ENCODE measurements around the gene ENTHD1.

The ENTHD1 gene, protein sequence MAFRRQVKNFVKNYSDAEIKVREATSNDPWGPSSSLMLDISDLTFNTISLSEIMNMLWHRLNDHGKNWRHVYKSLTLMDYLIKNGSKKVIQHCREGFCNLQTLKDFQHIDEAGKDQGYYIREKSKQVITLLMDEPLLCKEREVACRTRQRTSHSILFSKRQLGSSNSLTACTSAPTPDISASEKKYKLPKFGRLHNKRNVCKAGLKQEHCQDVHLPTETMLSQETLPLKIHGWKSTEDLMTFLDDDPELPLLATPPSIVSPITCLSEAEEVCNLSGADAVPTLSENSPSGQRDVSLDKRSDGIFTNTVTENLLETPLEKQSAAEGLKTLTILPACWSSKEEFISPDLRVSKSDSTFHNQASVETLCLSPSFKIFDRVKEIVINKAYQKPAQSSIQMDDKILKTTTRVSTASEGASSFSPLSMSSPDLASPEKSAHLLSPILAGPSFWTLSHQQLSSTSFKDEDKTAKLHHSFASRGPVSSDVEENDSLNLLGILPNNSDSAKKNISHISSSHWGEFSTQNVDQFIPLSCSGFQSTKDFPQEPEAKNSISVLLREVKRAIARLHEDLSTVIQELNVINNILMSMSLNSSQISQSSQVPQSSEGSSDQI

DNA sequence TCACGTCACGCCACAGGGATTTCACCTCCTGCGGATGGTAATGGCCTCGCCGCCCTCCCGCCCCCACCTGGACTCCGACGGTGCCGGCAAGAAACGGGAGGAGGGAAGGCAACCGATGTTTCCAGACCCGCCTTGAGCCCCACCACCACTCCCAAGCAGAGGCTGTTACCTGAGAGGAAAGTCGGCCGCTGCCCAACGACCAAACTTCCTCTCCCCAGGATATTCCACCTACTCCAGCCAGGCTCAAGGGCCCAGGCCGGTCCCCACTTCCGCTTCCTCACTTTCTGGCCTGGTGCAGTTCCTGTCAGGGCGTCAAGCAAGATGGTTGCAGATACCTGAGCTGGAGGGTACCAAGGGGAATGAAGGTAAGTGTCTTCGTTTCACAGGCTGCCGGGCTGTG is at the start of gene ENTHD1:
TSS of gene ENTHD1 (minus strand) at position 235 of the 400 bp plus-strand sequence. CDS start 6,012 bp downstream, outside the sequence.
- no peak for DNase-seq (ENCODE audit: low read depth)

DNA sequence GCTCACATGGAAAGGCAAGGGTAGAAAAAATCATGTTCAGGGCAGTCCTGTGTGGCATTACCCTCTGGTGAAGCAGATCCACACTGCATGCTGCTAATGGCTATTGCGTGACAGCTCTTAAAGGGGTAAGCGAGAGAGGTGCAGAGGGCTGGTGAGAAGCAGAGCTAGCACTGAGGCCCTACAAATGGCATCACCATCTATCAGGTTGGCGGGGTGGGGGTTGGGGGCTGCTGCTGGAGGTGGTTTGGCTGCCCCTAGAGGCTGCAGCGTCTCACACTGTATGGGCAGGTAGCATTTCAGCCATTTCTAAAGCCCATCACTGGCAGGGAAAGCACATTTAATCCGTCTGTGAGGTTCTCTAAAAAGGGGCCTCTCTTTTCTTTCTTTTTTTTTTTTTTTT is 49.8 kb upstream of the ENTHD1 start:
- no peak for DNase-seq (ENCODE audit: low read depth)

DNA sequence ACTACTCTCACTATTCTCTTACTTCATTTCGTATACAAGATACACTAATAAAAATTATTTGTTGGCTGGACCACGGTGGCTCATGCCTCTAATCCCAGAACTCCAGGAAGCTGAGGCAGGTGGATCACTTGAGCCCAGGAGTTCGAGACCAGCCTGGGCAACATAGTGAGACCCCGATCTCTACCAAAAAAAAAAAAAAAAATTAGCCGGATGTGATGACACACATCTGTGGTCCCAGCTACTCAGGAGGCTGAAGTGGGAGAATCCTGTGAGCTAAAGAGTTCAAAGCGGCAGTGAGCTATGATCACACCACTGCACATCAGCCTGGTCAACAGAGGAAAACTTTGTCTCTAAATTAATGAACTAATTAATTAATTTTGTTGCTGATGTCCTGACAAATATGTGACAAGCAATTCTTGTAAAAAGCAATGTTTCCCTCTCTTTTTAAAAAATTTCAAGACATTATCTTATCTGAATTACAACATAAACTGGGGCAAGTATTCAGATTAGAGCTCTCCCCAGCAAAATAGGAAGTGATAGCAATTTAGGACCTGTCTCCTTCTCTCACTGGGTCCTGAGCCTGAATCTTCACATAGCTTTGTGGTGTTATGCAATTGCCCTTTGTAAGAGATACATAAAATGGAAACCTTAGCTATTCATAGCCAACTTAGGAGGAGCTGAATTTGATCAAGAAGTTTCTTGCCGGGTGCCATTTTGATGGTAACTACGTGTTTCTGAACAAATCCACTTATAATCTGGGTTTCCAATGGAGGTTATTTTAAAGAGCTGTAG is 49.1 kb upstream of the ENTHD1 start:
- DNase-seq (ENCODE audit: low read depth) = no peak

DNA sequence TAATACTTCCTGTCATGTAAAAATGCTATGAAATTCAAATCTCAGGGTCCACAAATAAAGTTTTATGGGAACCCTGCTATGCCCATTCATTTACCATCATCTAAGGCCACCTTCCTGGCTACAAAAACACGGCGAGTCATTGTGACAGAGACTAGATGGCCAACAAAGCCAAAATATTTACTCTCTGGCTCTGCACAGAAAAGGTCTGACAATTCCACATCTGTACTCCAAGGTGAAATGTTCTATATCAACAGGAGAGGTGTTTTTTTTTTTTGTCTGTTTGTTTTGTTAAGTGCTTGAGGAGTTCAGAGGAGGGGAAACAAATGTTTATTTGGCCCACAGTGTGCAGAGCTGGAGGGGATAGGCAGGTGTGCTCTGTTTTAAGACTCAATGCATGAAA is 48.0 kb upstream of the ENTHD1 start:
- no peak for DNase-seq (ENCODE audit: low read depth)

DNA sequence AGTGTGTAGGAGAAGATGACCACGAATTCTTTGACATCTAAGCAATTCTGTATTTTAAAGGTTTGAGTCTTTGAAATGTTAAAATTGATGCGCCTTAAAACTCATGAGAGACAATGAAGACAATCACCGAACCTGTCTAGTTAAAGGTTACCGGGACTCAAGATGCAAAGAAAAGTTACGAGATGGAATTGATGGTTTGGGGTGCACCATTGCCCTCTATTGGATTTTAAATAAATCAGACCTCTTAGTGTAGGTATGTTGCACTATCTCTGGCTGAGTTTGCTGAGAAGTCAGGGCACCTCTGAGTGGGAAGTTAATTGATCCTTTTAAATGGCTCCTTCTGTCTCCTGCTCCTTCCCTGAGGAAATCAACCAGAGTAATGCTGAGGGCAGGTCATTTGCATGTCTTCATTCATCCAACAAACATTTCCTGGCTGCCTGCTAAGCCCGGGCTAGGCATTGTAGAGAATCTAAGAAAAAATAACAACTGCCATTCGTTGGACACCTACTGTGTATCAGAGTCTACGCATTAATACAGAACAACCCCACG is 47.3 kb upstream of the ENTHD1 start:
- no peak for DNase-seq (ENCODE audit: low read depth)

DNA sequence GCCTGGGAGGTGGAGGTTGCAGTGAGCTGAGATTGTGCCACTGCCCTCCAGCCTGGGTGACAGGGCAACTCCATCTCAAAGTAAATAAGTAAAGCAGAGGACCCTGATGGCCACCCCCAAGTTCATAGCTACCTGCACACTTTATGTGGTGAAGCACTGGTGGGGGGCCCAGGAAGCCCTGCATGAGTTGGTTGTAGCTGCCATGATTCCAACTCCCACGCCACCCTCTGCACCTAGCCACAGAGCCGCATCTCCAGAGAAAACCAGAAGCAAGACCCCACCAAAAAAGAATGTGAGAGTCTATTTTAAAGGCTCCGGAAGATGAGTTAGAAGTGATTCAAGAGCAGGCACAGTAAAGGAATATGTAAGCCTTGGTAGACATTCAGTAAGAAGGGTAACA is 46.3 kb upstream of the ENTHD1 start:
- DNase-seq (ENCODE audit: low read depth) = no peak

DNA sequence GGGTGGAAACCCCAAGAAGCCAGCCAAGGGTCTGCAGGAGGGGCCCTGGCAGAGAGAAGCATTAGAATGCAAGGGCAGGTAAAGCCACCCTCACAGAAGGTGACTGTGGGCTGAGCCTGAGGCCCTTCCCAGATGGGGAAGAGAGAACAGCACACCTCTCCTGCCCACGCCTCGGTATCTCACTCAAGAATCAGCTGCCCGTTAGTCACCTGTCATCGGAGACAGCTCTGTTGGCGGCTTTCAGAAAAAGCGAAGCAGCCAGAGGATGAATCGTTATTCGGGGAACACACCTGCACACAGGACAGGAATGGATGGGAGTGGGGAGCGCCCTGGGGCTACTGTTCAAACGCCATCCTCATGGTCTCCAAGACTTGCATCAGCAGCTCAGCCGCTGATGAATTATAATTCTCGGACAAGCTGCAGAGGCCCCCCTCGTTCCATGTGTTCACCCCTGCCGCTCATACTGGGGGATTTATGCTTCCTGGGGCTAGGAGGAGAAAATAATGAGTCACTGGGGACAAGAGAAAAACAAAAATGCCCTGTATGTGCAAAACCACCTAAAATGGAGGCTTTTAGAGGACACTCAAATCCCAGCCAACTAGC is 45.0 kb upstream of the ENTHD1 start:
- no peak for DNase-seq (ENCODE audit: low read depth)

DNA sequence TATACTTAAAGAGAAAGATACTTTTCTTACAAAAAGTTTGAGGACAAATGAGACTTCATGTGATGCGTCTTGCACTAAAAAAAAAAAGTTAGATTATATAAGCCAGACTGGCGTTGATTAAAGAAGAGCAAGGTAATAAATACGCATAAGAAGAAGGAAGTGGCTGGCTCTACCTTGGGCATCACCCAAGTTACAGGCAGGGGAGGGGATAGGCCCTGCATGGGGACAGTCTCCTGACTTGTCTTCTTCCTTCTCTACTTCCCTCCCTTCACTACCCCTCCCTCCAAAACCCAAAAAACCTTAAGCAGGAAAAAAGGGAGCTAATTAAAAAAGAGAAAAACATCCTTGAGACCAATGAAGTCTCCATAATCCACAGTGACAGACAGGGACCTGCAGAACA is 44.3 kb upstream of the ENTHD1 start:
- no peak for DNase-seq (ENCODE audit: low read depth)

DNA sequence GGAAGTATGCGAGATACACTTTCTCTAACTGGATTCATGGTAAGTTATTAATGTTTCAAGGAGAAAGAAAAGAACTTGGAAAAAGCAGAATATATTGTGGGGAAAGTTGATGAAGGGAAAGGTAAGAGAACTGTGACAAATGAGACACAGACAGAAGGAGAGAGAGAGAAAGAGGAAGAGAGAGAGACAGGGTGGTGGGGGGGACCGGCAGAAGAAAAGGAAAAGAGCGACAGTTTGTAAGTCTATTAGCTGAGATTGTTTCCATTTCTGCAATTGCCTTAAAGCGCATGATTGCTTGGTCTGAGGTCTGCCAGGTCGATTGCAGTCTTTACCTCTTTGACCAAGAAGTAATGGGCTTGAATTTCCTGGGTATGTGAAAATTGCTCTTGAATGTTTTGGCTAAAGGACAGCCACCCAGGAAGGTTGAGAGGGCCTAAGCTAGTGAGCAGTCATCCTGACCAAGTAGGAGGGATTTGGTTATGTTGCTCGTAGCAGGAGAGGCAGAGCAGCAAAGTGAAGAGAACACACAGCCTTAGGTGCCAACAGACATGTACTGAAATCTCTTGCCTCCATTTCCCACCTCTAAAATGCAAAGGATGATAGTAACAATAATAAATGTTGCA is 43.1 kb upstream of the ENTHD1 start:
- DNase-seq (ENCODE audit: low read depth) = no peak

DNA sequence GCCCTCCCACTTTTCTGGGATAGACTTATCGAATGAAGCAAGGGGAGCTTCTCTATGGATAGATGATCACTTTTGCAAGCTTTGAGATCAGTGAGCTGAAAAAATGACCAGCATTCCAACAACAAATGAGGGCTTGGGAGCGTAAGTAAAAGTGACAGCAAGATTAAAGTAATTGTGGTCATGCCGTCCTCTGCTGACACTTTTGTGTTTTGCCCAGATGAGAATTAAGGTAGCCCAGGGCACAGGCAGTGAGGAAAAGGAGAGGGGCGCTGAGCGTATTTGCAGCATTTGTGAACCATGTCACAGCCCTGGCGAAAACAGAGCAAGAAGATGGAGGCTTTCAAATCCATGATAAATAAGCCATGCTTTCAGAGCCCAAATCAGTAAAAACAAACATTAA is 42.1 kb upstream of the ENTHD1 start:
- no peak for DNase-seq (ENCODE audit: low read depth)

DNA sequence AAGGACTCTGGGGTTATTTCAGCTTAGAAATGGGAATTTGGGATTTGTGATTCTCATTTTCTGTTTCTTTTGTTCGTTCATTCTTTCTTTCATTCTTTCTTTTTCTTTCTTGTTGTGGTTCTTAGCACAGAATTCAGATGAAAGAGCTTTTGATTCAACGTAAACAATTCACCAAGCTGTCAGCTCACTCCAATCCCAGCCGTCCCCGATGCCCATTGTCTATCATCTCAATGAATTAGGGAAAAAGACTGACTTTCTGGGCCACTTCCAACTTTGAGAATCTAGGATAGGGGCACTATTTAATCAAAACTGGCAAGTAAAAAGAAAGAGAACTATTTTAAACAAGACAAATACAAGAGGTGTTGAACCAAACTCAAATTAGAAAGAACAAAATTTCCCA is 41.6 kb upstream of the ENTHD1 start:
- DNase-seq (ENCODE audit: low read depth) = no peak

DNA sequence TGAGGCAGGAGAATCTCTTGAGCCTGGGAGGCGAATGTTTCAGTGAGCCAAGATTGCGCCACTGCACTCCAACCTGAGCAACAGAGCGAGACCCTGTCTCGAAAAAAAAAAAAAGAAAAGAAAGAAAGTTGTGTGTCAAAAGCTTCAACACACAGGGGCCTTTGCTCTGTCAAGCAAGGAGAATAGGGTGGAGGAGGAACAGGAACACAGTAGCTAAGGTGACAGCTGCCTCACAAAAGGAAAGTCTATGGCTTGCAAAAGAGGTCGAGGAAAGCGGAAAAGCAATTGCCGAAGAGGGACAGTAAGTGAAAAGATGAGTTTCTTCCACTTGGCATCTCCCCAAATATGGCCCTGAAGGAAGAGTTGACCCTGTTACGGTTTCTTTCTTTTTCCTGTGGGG is 40.2 kb upstream of the ENTHD1 start:
- no peak for DNase-seq (ENCODE audit: low read depth)

DNA sequence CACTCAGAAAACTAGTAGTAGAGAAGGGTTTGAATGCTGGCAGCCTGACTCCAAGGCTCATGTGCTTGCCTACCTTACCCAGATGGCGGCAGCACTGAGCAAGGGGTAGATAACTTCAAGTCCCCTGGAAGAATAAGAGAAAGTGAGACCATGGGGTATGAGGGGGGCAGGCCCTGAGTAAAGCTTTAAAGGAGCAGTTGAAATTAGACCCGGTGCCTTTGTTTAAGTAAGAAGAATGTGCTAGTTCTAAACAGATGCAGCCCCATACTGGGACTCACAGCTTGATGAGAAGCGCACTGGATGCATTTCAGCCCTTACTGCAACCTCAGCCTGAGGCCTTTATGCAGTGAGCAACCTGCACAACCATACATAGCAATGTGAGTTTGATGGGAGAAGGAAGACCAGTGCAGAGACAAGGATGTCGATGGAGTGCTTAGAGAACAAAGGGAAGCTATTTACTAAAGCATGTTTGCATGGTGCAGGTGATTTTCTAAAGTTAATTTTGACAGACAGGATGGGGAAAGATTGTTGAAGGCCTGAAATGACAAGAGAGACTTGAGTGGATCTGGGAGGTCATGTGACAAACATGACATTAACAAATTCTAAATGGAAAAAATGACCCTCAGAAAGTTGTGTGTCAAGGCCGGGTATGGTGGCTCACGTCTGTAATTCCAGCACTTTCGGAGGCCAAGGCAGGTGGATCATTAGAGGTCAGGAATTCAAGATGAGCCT is 39.5 kb upstream of the ENTHD1 start:
- peak; percentile 0 for DNase-seq (ENCODE audit: low read depth)

DNA sequence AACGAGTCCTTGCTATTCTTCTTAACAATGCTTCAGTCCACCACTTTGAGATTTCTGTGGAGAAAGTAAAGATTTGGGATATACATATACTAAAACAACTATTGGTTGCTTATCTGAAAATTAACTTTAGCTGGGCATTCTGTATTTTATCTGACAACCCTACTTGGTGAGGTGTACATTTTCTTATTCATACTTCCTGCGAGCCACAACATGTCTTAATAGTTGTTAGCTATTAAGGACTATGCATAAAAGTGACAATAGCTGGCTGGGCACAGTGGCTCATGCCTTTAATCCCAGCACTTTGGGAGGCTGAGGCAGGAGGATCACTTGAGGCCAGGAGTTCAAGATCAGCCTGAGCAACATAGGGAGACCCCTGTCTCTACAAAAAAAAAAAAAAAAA is 38.6 kb upstream of the ENTHD1 start:
- DNase-seq (ENCODE audit: low read depth) = no peak

DNA sequence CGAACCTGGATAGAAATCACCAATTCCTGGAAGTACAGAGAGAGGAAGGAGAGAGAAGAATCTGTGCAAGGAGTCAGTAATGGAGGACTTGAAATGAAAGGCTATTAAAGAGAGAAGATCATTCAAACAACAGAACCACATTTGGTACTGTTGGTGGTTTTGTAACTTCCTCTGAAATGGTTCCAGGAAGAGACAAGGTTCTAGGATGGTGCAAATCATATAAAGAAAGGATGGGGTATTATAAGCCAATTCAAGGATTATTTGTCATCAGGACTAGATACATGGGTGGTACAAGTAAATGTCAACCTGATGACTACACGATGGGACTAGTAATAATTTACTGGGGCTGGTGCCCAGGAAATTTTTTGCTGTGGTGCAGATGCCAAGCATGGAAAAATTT is 37.7 kb upstream of the ENTHD1 start:
- no peak for DNase-seq (ENCODE audit: low read depth)

DNA sequence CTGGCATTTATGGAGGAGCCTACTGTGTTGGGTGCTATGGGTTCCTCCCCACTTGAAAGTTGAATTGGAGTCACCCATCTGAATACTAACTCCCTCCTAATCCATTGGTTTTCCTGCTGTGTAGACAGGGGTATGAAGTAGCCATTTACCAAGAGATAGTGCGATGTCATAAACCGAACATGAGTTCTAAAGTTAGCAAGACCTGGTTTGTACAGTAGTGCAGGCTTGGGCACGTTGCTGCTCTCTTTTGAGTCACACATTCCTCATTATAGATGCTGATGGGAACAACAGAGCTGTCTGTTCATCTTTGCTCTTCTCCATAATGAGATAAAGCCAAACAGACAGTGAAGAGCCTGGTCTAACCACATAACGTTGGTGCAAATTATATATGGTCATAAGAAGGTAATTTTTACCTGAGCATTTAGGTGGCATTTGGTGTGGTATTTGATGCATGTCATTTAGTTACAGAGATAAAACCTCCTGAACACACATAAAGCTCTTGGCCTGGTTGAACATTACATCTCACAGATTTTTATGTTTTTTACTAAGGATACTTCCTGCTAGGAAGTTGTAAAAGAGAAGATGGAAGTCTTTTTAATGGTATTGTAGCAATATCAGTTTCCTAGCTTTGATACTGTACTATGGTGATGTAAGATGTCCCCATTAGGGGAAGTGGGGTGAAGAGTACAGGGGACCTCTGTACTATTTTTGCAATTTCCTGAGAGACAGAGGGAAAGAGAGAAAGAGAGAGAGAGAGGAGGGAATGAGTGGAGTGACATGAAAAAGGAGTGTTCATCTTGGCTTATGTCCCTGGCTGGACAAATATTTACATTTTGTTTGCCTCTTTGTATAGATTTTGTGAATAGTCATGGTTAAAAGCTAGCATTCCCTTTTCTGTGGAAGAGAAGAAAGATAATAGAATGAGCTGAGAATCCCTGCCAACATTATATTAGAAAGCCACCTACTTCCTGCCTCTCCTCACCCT is 35.3 kb upstream of the ENTHD1 start:
- DNase-seq (ENCODE audit: low read depth) = no peak

DNA sequence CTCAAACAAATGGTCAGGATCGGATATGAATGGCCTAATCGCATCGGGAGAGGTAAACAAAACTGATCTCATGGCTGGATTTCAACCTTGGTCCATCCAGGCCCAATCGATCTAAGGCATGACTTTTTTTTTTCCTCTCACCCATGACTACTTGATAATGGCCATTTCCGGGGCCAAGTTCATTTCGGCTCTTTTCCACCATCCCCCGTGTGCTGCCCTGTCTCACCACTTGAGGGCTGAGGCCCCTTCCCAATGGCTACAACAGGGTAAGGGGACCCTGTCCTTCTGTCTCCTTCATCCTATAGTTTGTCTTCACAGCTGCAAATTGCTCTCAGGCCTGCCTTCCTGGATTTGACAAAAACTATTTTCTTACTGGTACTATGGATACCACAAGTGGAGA is 34.0 kb upstream of the ENTHD1 start:
- no peak for DNase-seq (ENCODE audit: low read depth)

DNA sequence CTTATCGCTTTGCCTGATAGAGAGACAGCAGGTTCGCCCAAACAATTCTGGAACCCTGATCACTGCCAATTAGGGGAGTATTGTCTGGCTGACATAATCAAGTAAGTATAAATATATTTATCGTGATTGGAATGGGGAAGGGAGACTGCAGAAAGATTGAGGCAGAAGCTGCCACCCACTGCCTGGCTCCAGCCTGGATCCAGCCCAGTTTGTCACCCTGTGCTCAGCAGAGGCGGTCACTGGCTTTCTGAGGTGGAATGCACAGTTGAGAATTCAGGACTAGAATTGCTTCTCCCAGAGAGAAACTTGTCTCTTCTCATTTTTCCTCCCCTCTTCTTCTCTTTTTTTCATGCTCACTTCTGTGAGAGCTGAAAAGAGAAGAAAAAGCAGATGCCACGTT is 33.2 kb upstream of the ENTHD1 start:
- DNase-seq (ENCODE audit: low read depth) = no peak

DNA sequence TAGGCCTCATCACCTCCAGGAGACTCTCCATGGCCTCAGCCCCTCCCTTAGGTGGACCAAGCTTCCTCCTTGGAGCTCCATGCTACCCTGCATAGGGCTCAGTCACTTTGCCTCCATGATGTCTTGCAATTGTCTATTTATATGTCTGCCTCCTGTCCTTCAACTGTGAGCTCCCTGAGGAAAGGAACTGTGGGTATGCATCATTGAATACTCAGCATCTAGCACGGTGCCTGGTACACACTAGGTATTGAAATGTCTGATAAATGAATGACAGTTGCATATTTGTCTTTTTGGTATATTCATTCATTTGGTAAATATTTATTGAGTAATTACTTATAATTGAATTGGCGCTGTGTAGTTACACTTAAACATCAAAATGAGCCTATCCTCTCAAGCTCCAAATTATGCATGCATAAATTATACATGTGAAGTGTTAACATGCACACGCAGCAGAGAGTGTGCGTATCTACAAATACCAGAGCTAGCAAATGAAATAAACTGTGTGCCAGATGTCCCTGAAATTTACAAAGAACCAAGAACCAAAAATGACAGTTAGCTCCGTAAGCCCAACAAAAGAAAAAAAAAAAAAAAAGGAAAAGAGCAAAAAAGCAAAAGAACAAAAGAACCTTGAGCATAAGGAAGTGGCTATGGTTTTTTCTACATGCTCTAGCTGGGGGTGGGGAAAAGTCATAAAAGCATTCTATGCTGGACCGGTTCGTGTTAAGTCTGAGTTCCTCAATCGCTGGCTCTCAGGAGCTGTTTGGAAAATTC is 32.5 kb upstream of the ENTHD1 start:
- DNase-seq (ENCODE audit: low read depth) = no peak

Data from GM04504 (cell line).